Stimulated activated CD8-positive, alpha-beta memory T cell treated with anti-CD3 and anti-CD28 coated beads, Interleukin-7, amount 100 ng/mL, for 1 hour (primary cell): ENCODE results near the gene GABRA5.
"Not testable (repeated sequence)": the region's sequence is repeated elsewhere in the genome, so short reads cannot be mapped to it uniquely, and the experiment has no call there.

Source experiments
- DNase-seq, 2 donors: peaks; one replicate each; pipeline ENCODE4 v3.0.0-alpha.2; 2020; ENCODE audit warnings: low read depth in 2 of 2

The GABRA5 gene

DNA sequence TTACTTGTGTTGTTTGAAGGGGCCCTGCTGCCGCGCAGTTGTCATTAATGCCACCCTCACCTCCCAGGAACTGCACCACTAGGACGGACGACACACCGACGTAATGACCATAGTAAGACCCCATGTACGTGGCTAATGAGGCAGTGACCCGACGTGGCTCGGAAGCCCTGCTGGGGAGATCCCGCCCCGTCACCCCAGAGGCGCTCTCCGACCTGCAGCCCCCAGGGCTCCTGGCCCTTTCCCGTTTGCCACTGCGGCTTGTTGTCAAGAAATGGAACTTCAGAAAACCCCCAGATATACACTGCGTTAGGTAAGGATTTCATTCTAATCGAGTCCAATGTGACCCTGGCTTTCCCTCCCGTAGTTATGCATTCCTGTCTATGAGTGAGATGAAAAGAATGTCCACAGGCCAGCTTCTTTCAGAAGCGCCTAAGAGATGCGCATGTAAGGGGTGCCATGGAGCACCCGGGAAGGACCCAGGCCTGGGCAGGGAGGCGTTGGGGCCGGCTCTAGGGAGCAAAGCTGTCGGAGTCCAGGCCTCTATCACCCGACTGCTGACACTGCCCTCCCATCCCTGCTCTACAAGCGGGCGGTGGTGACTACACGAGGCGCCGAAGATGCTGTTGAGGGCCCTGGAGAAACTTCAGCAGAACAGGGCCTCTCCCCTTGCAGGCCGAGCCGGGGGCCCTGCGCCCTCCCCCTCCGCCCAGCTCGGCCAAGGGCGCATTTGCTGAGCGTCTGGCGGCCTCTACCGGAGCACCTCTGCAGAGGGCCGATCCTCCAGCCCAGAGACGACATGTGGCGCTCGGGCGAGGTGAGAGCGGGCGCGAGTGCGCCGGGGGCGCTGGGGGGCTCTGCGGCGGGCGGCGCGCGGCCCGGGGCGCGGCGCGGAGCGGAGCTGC lies at the start of gene GABRA5:
Gene GABRA5, plus strand, starts transcription at position 765 of the 902 bp plus-strand sequence. CDS start 2,187 bp downstream, outside the sequence.
- no peak for DNase-seq

DNA sequence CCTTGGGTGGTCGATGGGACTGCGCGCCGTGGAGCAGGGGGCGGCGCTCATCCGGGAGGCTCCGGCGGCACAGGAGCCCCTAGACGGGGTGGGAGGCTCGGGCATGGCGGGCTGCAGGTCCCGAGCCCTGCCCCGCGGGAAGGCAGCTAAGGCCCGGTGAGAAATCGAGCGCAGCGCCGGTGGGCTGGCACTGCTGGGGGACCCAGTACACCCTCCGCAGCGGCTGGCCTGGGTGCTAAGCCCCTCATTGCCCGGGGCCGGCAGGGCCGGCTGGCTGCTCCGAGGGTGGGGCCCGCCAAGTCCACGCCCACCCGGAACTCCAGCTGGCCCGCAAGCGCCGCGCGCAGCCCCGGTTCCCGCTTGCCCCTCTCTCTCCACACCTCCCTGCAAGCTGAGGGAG lies 35.7 kb upstream of the GABRA5 start:
- not testable (repeated sequence) for DNase-seq

- no peak for DNase-seq
Measured at GRCh38 chr15:26831951-26832350, 34.9 kb upstream of the GABRA5 start.

- DNase-seq = no peak
Measured at GRCh38 chr15:26838742-26839460, 28.0 kb upstream of the GABRA5 start.

DNA sequence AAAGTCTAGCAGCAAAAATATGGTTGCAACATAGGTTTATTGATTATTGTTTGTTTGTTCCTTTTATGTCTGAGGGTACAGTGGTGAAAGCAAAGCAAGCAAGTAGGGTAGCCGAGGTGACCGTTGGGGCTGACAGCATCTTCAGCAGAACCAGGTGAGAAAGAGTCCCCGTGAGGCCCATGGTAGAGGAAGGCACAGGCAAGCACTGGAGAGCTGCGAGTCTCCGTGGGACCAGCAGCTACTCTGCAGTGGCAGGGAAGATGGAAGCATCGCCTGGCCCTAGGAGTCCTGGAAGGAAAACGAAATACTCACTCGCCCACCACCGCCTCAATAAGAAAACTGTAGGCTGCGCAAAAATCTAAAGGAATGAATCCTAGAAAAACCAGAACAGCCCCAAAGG lies 25.3 kb upstream of the GABRA5 start:
- no peak for DNase-seq

- DNase-seq = no peak
Measured at GRCh38 chr15:26841941-26842340, 24.9 kb upstream of the GABRA5 start.

GRCh38 chr15:26842391-26842790 lies 24.5 kb upstream of the GABRA5 start:
- no peak for DNase-seq

- DNase-seq = no peak
Measured at GRCh38 chr15:26844901-26845300, 22.0 kb upstream of the GABRA5 start.

GRCh38 chr15:26848498-26848897 lies 18.4 kb upstream of the GABRA5 start:
- DNase-seq = no peak

DNA sequence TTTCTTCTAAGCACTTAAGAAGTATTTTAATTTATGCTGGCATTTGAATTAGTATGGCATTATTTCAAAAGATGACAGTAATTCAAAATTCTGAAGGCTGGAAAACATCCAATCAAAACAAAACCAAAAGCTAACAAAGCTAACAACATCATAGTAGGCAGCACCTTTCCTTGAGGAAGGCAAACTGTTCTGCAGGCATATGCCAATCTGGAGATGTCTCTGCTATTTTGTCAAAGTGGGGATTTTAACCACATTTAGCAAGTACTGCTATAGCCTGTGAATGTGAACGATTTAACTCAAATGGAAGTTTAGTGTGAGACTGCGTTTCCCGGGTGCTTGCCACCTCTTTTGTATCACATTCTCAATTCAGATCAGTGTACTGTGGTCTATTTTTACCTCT lies 16.7 kb upstream of the GABRA5 start:
- DNase-seq = no peak

DNA sequence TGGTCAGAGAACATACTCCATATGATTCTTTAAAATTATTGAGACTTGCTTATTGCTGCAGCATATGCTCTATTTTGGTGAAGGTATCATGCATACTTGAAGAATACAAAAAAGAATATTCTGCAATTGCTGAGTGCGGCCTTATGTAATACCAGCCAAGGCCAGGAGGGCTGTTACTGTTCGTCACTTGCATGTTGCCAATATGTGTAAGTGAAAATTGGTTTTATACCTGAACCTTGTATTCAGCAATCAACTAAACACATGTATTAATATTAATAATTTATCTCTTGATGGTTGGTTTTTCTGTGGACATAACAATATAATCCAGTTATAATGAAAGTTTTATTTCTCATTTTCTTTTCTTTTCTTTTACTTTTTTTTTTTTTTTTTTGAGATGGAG lies 13.9 kb upstream of the GABRA5 start:
- DNase-seq = no peak

- no peak for DNase-seq
Measured at GRCh38 chr15:26854435-26854834, 12.4 kb upstream of the GABRA5 start.

- DNase-seq = no peak
Measured at GRCh38 chr15:26864664-26865191, 2.1 kb upstream of the GABRA5 start.

DNA sequence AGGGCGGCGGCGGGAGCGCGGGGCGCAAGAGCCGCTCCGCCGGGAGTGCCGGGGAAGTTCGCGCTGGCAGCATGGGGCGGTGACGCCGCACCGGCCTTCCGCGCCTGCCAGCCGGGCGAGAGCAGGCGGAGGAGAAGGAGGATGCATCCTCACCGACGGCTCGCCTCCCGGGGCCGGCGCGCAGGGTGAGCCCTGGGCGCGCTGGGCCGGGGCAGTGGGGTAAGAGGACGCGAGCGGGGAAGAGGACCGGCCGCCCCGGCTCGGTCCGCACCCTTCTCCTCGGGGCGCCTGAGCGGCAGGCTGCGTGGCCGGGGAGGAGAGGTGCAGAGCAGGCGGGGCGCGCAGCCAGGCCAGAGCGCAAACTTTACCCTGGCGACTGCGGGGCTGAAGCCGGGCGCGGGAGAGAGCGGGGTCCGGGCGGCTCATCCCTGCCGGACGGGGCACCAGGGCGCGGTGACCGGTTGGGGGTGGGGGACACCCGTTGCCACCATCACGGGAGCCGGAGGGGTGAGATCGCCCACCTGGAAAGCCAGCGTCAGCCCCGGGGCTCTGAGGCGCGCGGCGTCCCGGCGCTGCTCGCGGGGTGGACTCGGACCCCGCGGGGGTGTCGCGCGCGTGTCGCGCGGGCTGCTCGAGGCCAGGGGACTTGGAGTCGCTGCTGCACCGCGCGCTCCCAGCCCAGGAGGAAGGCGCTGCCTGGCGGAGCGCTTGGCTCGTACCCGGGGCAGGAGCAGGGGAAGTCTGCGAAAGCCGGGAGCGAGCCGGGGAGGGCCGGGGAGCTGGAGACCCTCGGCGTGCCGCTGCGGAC lies 542 bp downstream of the GABRA5 start:
- no peak for DNase-seq

- DNase-seq = no peak
Measured at GRCh38 chr15:26868029-26868685, 1.3 kb downstream of the GABRA5 start.

DNA sequence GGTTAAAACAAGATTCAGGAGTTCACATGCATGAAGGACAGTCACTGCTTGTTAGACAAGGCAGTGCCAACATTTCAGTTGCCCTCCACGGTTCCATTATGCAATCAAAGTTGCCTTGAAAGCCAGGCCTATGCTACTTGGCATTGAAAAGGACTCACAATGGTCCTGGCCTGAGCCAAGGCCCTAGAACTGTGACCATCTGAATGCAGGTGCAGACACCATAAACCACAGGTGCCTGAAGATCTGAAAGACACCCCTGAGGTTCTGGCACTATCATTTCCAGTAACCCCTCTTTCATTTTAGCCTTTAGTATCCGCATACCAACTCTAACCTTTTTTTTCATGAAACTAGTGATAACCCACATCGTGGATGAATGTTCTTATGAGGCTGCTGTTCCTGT lies 2.8 kb downstream of the GABRA5 start:
- no peak for DNase-seq

DNA sequence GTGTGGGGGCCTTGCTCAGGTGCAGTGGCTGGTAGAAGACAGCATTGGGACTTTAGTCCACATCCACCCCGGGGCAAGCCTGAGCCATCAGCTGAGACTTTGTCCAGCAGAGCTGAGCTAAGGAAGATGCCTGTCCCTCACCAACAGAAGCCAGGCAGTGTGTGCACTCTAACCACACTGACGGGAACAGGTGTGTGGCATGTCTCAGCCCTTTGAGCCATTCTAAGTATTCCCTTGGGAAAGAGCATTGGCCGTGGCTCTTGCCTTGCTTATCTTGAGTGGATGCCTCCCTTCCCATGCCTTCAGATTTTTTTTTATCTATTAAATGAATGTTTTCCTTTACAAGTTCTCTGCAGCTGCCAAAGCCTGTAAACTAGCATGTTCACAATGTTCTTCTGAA lies 3.5 kb downstream of the GABRA5 start:
- DNase-seq = no peak

GRCh38 chr15:26872206-26872605 lies 5.3 kb downstream of the GABRA5 start:
- DNase-seq = no peak

DNA sequence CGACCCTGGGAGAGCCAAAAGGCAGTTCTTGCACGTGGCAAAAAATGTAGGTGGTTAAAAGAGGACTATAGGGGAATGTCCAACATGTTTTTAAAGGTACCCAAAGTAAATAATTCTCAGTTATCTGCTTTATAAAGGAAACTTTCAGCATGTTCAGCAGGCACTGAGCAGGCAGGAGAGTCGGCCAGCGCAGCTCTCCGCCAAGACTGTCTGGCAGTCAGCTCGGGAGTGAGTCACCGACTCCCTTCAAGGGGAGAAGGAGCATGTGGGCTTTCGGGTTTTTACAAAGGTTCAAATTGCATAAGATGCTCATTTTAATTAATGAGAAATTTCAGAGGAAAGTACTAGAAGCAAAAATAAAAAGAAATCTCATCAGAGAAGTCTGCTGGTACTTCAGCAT lies 7.0 kb downstream of the GABRA5 start:
- no peak for DNase-seq

DNA sequence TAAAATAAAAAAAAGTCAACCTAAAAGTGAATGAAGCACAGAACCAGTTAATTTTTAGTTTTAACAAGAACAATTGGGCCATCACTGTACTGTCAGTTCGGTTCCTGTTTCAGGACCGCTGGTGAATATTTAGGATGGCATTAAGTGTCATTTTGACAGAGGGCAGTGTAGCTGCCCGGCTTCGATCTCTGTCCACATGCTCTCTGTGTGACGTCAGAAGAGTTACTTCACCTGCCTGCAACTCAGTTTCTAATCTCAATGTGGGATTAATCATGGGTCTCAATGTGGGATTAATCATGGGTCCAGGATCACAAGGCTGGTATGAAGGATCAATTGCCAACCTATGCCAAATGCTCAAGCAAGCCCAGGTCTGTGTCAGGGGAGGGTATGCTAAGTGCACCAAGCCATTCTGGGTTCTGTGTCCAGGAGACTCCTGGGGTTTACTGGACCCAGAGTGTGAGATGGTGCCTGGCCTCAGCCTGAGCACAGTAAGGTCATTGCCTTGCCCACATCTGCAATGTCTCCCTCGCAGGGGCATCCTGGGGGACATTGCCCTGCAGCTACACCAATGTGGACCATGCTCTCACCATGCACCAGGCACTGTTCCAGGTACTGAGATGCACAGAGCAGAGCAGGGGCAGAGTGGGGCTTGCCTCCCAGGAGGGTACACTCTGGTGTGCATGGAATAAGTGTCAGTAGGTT lies 8.1 kb downstream of the GABRA5 start:
- DNase-seq = no peak

DNA sequence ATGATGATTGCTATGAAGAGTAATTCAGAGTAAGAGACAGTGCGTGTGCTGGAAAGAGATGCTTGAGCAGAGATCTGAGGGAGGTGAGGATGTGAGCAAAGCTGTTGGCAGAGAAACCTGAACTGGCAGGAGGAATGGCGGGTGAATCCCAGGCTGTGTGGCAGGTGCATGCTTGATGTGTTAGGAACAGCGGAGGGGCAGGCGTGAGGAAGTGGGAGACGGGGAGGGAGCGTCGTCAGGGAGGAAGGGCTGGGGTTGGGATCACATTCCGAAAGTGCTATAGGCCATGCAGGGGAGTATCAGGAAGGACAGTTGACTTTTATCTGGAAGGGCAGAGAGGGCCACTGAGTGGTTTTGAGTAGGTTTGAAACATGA lies 8.6 kb downstream of the GABRA5 start:
- DNase-seq = no peak
